Spleen (tissue), 11 donors: ENCODE measurements around the gene P4HTM. TPM values are rescaled to one million over a fixed set of nuclear protein-coding genes. Genes with fewer than 3 reads are reported as not detected.

Experiments
- DNase-seq: peaks from one replicate; pipeline ENCODE4 v3.0.0-alpha.2; 2020
- H3K27ac ChIP-seq, 8 donors: fragments of 200-600 bp; sonication (generic) in 7 of 8; 1 replicate in 4 of 8; 2 replicates in 4 of 8; pipeline versions ENCODE4 v1.5.0 to v1.8.0; 2016 to 2021; ENCODE audit warnings: inconsistent platforms in 4 of 8, mild to moderate bottlenecking in 4 of 8, moderate library complexity in 1 of 8
- H3K27me3 ChIP-seq, 7 donors: fragments of 200-600 bp; sonication (generic) in 6 of 7; replicated peaks in 1 of 7; 1 replicate in 4 of 7; 2 replicates in 3 of 7; pipeline versions ENCODE4 v1.5.0 to v1.8.0; 2016 to 2021; ENCODE audit warnings: inconsistent platforms in 3 of 7, mild to moderate bottlenecking in 1 of 7
- H3K36me3 ChIP-seq, 6 donors: fragments of 200-600 bp; sonication (generic) in 5 of 6; 1 replicate in 4 of 6; 2 replicates in 2 of 6; pipeline versions ENCODE4 v1.5.0 to v1.8.0; 2016 to 2021; ENCODE audit warnings: inconsistent platforms in 2 of 6
- H3K4me1 ChIP-seq, 6 donors: fragments of 200-600 bp; sonication (generic) in 5 of 6; 1 replicate in 3 of 6; 2 replicates in 3 of 6; pipeline versions ENCODE4 v1.5.0 to v1.8.0; 2016 to 2021; ENCODE audit warnings: inconsistent platforms in 3 of 6
- H3K4me3 ChIP-seq, 8 donors: fragments of 200-600 bp; sonication (generic) in 7 of 8; 1 replicate in 4 of 8; 2 replicates in 4 of 8; pipeline versions ENCODE4 v1.5.0 to v1.8.0; 2016 to 2021; ENCODE audit warnings: inconsistent platforms in 4 of 8, mild to moderate bottlenecking in 4 of 8, moderate library complexity in 2 of 8
- H3K9me3 ChIP-seq, 8 donors: fragments of 200-600 bp; sonication (generic) in 7 of 8; 1 replicate in 4 of 8; 2 replicates in 4 of 8; pipeline versions ENCODE4 v1.5.0 to v1.8.0; 2016 to 2021; ENCODE audit warnings: inconsistent platforms in 4 of 8
- CTCF ChIP-seq, 11 experiments: fragments of 200-600 bp in 7 of 11; fragments of 450-650 bp in 4 of 11; sonication (generic) in 4 of 11; IDR thresholded peaks in 8 of 11; conservative IDR thresholded peaks in 3 of 11; 1 replicate in 7 of 11; 2 replicates in 4 of 11; pipeline versions ENCODE4 v1.4.0 to v1.8.0; 2016 to 2021; ENCODE audit warnings: antibody characterized with exemption in 11 of 11, inconsistent platforms in 4 of 11, mild to moderate bottlenecking in 1 of 11
- POLR2A ChIP-seq, 3 donors: fragments of 450-650 bp; IDR thresholded peaks; one replicate each; pipeline ENCODE4 v1.5.1; 2017; ENCODE audit warnings: antibody characterized with exemption in 3 of 3, mild to moderate bottlenecking in 1 of 3
- POLR2AphosphoS5 ChIP-seq, 3 donors: sonication (generic); formaldehyde crosslinking; IDR thresholded peaks; one replicate each; pipeline ENCODE4 v1.5.1; 2017; ENCODE audit warnings: antibody characterized with exemption in 3 of 3
- WGBS, 5 donors: extraction: QIAGEN DNeasy Blood & Tissue Kit in 3 of 5; methylation state at CpG; one replicate each; pipeline versions ENCODE4 v1.1.5 to v1.1.7; 2013 to 2018; 5-methylcytosine and 5-hydroxymethylcytosine counted together
- intact Hi-C: fragments of 100-400 bp; cut with DNase I; formaldehyde crosslinking; loops from one replicate; pipeline ENCODE4 v1.15.0; 2023; ENCODE audit warnings: low total_unique reads
- polyA plus RNA-seq, 3 donors: library from polyadenylated mRNA; stranded (reverse); fragments of 200-250 nt; gene quantifications; one replicate each; pipeline ENCODE4 v1.2.1, GENCODE V29; 2013
- total RNA-seq, 7 donors: library from RNA; depleted of rRNA in 3 of 7; stranded (reverse); fragments of >200 nt in 3 of 7; fragmentation: NEBNext Ultra II Directional in 4 of 7; extraction: Animal tissue kit (Norgen Biotek cat#: 25700) in 4 of 7; gene quantifications; one replicate each; pipeline versions ENCODE4 v1.1.0 to v1.2.1, GENCODE V29; 2016 to 2021
- donor health status: healthy with polysubstance abuse.
- donor health status: DM: no; HTN: no; CAD: no; lungs with moderate emphysema.
- donor health status: DM: no; HTN: no; CAD: no.
- donor health status: Bipolar disorder and iron deficiency.
- donor health status: healthy.
- donor health status: DM: no; HTN: no; CAD: no.
- donor health status: DM: yes; HTN: yes; CAD: no.

The P4HTM gene
- total and polyA plus RNA-seq, 10 donors: 20.8 to 49.3 (median 31.1) TPM

GRCh38 chr3:48949376-48949717, 40.7 kb upstream of the P4HTM start:
- no peak for DNase-seq
- no peaks in the 10 kb centered on the region for H3K9me3 ChIP-seq
- no peak overlapping the region for H3K4me3 ChIP-seq
- no peaks in the 10 kb centered on the region for H3K27me3 ChIP-seq
- intact Hi-C loops: no loop called here
- TF ChIP-seq POLR2AphosphoS5 (IDR thresholded peaks at IDR 0.05) (no peak), POLR2A (IDR thresholded peaks at IDR 0.05) (no peak), CTCF (IDR thresholded peaks at IDR 0.05 in 8 of 11, conservative IDR thresholded peaks at IDR 0.05 in 3 of 11) (no peak)
- peaks cover 0 to 33% (median 3%) of the 10 kb centered on the region in 6 donors for H3K4me1 ChIP-seq
- WGBS, 5 donors: 84 to 94% (median 85%) methylated on average over 2 of the region's 2 CpGs
- peaks cover 0 to 52% (median 12%) of the 10 kb centered on the region in 6 donors for H3K36me3 ChIP-seq
- H3K27ac ChIP-seq: no peak overlapping the region

- Histone ChIP-seq H3K4me1 (peaks cover 0 to 26% (median 1%) of the 10 kb centered on the region in 6 donors), H3K27me3 (no peaks in the 10 kb centered on the region), H3K27ac (no peak overlapping the region), H3K9me3 (no peaks in the 10 kb centered on the region), H3K4me3 (no peak overlapping the region), H3K36me3 (peaks cover 0 to 54% (median 16%) of the 10 kb centered on the region in 6 donors)
- DNase-seq: no peak
- WGBS, 5 donors: 80 to 96% (median 90%) methylated on average over 1 of the region's 1 CpG
- intact Hi-C loops: no loop called here
- TF ChIP-seq CTCF (IDR thresholded peaks at IDR 0.05 in 8 of 11, conservative IDR thresholded peaks at IDR 0.05 in 3 of 11) (no peak), POLR2A (IDR thresholded peaks at IDR 0.05) (no peak), POLR2AphosphoS5 (IDR thresholded peaks at IDR 0.05) (no peak)
These were observed 40.0 kb upstream of the P4HTM start for GRCh38 chr3:48950051-48950450.

GRCh38 chr3:48951764-48952163, 38.3 kb upstream of the P4HTM start:
- intact Hi-C loops: no loop called here
- 43 to 81% (median 68%) methylated on average over 4 of the region's 4 CpGs for WGBS, 5 donors
- no peaks in the 10 kb centered on the region for H3K9me3 ChIP-seq
- no peaks in the 10 kb centered on the region for H3K27me3 ChIP-seq
- H3K4me3 ChIP-seq: no peak overlapping the region
- peaks cover 0 to 51% (median 17%) of the 10 kb centered on the region in 6 donors for H3K36me3 ChIP-seq
- no peak for TF ChIP-seq POLR2A (IDR thresholded peaks at IDR 0.05)
- DNase-seq: no peak
- H3K27ac ChIP-seq: no peak overlapping the region
- peaks cover 0 to 15% (median 0%) of the 10 kb centered on the region in 6 donors for H3K4me1 ChIP-seq

GRCh38 chr3:48952510-48953118, 37.4 kb upstream of the P4HTM start:
- H3K4me3 ChIP-seq: no peak overlapping the region
- no peak overlapping the region for H3K27ac ChIP-seq
- WGBS, 5 donors: 85 to 88% (median 85%) methylated on average over 8 of the region's 8 CpGs
- H3K27me3 ChIP-seq: no peaks in the 10 kb centered on the region
- TF ChIP-seq POLR2AphosphoS5 (IDR thresholded peaks at IDR 0.05): peak in 1 of 3 donors; percentile 11
- TF ChIP-seq CTCF (IDR thresholded peaks at IDR 0.05 in 8 of 11, conservative IDR thresholded peaks at IDR 0.05 in 3 of 11): peak; percentile 25 to 61 (median 52)
- no peak for TF ChIP-seq POLR2A (IDR thresholded peaks at IDR 0.05)
- H3K4me1 ChIP-seq: peaks cover 0 to 15% (median 0%) of the 10 kb centered on the region in 6 donors
- H3K36me3 ChIP-seq: peaks cover 0 to 55% (median 21%) of the 10 kb centered on the region in 6 donors
- intact Hi-C loops: no loop called here
- no peaks in the 10 kb centered on the region for H3K9me3 ChIP-seq
- no peak for DNase-seq
